HepG2 (cell line): Measurements from ENCODE around the gene SYNC. TPM values are rescaled to one million over a fixed set of nuclear protein-coding genes. Genes with fewer than 3 reads are reported as not detected.

Experiments
- ERF ChIP-seq: IDR thresholded peaks from 2 replicates; pipeline ENCODE4 v1.6.1; 2018; ENCODE audit warnings: missing biosample characterization, missing genetic modification reagents
- HOXD1 ChIP-seq: sonication (generic); formaldehyde crosslinking; IDR thresholded peaks from 2 replicates; pipeline ENCODE4 v1.5.0; 2020; ENCODE audit warnings: missing genetic modification reagents
- JUNB ChIP-seq: sonication (generic); formaldehyde crosslinking; IDR thresholded peaks from 2 replicates; pipeline ENCODE4 v1.8.0; 2022; ENCODE audit warnings: missing genetic modification reagents, mild to moderate bottlenecking, borderline replicate concordance
- MED8 ChIP-seq: sonication (generic); formaldehyde crosslinking; IDR thresholded peaks from 2 replicates; pipeline ENCODE4 v1.8.1; 2023; ENCODE audit warnings: mild to moderate bottlenecking, missing genetic modification reagents; ENCODE audit not compliant: insufficient replicate concordance
- MEF2D ChIP-seq: sonication (generic); formaldehyde crosslinking; IDR thresholded peaks from 2 replicates; pipeline ENCODE4 v1.5.1; 2020; ENCODE audit warnings: mild to moderate bottlenecking, missing genetic modification reagents
- NBN ChIP-seq: fragments of 450-650 bp; conservative IDR thresholded peaks from 2 replicates; pipeline ENCODE4 v1.6.1; 2017
- NCOA1 ChIP-seq: sonication (generic); formaldehyde crosslinking; IDR thresholded peaks from 2 replicates; pipeline ENCODE4 v1.9.0; 2021; ENCODE audit warnings: missing genetic modification reagents
- SNAPC2 ChIP-seq: sonication (generic); formaldehyde crosslinking; IDR thresholded peaks from 2 replicates; pipeline ENCODE4 v1.8.1; 2022; ENCODE audit warnings: mild to moderate bottlenecking, missing genetic modification reagents
- TFAP4 ChIP-seq: sonication (generic); IDR thresholded peaks from 2 replicates; pipeline ENCODE4 v1.6.1; 2016; ENCODE audit warnings: low read depth, borderline replicate concordance
- TRAFD1 ChIP-seq: sonication (generic); formaldehyde crosslinking; IDR thresholded peaks from 2 replicates; pipeline ENCODE4 v1.5.1; 2020; ENCODE audit warnings: missing genetic modification reagents, mild to moderate bottlenecking, borderline replicate concordance
- ZBTB14 ChIP-seq: sonication (generic); formaldehyde crosslinking; IDR thresholded peaks from 2 replicates; pipeline ENCODE4 v1.4.0; 2020; ENCODE audit warnings: missing genetic modification reagents
- ZBTB46 ChIP-seq: sonication (generic); formaldehyde crosslinking; IDR thresholded peaks from 2 replicates; pipeline ENCODE4 v1.4.0; 2020; ENCODE audit warnings: mild to moderate bottlenecking, missing genetic modification reagents, borderline replicate concordance
- ZNF343 ChIP-seq: sonication (generic); formaldehyde crosslinking; IDR thresholded peaks from 2 replicates; pipeline ENCODE4 v1.4.0; 2020; ENCODE audit warnings: mild to moderate bottlenecking, missing genetic modification reagents
- ZNF549 ChIP-seq: sonication (generic); formaldehyde crosslinking; IDR thresholded peaks from 2 replicates; pipeline ENCODE4 v1.5.0; 2020; ENCODE audit warnings: missing genetic modification reagents
- ZNF704 ChIP-seq: sonication (generic); formaldehyde crosslinking; IDR thresholded peaks from 2 replicates; pipeline ENCODE4 v1.8.1; 2023; ENCODE audit warnings: mild to moderate bottlenecking, inconsistent platforms, moderate library complexity, missing genetic modification reagents, borderline replicate concordance
- ZNF761 ChIP-seq: sonication (generic); formaldehyde crosslinking; conservative IDR thresholded peaks from 2 replicates; pipeline ENCODE4 v1.4.0; 2020; ENCODE audit warnings: mild to moderate bottlenecking, missing genetic modification reagents
- ZNF776 ChIP-seq: sonication (generic); formaldehyde crosslinking; IDR thresholded peaks from 2 replicates; pipeline ENCODE4 v1.4.0; 2020; ENCODE audit warnings: mild to moderate bottlenecking, missing genetic modification reagents
- ZNF784 ChIP-seq: sonication (generic); formaldehyde crosslinking; IDR thresholded peaks from 2 replicates; pipeline ENCODE4 v1.5.1; 2020; ENCODE audit warnings: missing genetic modification reagents, mild to moderate bottlenecking, borderline replicate concordance
- polyA plus RNA-seq, 8 experiments: library from polyadenylated mRNA; depleted of rRNA in 3 of 8; stranded (reverse) in 7 of 8; unstranded in 1 of 8; fragments of >200 nt; fragmentation: Illumina TruSeq in 4 of 8; extraction: Trizol in 4 of 8; gene quantifications; 2 replicates each; pipeline versions ENCODE4 v1.2.1 to v1.2.3, GENCODE V29; 2011 to 2016; ENCODE audit warnings: low read depth in 4 of 8, missing spikeins in 1 of 8, mixed read lengths in 1 of 8; ENCODE audit not compliant: insufficient read depth in 1 of 8
- total RNA-seq, 5 experiments: library from RNA; depleted of rRNA; stranded (reverse); fragments of >200 nt; fragmentation: Illumina TruSeq; extraction: Trizol; gene quantifications; 2 replicates each; pipeline ENCODE4 v1.2.3, GENCODE V29; 2016; ENCODE audit warnings: low read depth in 1 of 5

The SYNC gene
- total and polyA plus RNA-seq, 2 of the 13 experiments (the other 11 are each of a cell fraction or from before 2014, with no cell fraction given), result 2.4 to 5.4 TPM

GRCh38 chr1:32736812-32737791 lies 34.5 kb upstream of the SYNC start (continued):
- TF ChIP-seq TFAP4 (peak; percentile 67; the same call in 1 of the 2 replicates), NCOA1 (CRISPR knock-in tag) (0 out of 2 replicates have a peak, but pooled peaks have one; percentile 71), ZNF784 (CRISPR knock-in tag) (peak; percentile 34; the same call in 1 of the 2 replicates), TRAFD1 (CRISPR knock-in tag) (no peak), HOXD1 (peak; percentile 51; the same call in 1 of the 2 replicates), ZBTB14 (CRISPR knock-in tag) (no peak), ZBTB46 (CRISPR knock-in tag) (0 out of 2 replicates have a peak, but pooled peaks have one; percentile 59), ZNF776 (CRISPR knock-in tag) (no peak), SNAPC2 (CRISPR knock-in tag) (peak; percentile 27; the same call in 1 of the 2 replicates), ZNF761 (CRISPR knock-in tag) (peak; percentile 88), MED8 (CRISPR knock-in tag) (no peak), NBN (no peak), JUNB (CRISPR knock-in tag) (no peak), ZNF549 (CRISPR knock-in tag) (no peak), ERF (CRISPR knock-in tag) (peak; percentile 90), ZNF704 (peak; percentile 67; the same call in 1 of the 2 replicates), MEF2D (CRISPR knock-in tag) (peak; percentile 69; the same call in 1 of the 2 replicates), ZNF343 (CRISPR knock-in tag) (peak; percentile 88; the same call in 1 of the 2 replicates)
